ENCODE data around the gene ATP6V0D1. TPM values are rescaled to one million over a fixed set of nuclear protein-coding genes. Genes with fewer than 3 reads are reported as not detected.

ATP6V0D1 gene
- total RNA-seq, 2 donors from 2014 or later = 53.7 to 102 TPM

- Histone ChIP-seq H3K9me3 (no peaks in the 10 kb centered on the region), H3K4me1 (peaks cover 83% of the 10 kb centered on the region), H3K27ac (peak overlapping the region in 3 of 4 donors; percentile 22 to 56 (median 51)), H3K27me3 (no peaks in the 10 kb centered on the region), H3K36me3 (replicated peaks in 1 of 2; ENCODE audit: insufficient read depth in 1 of 2, low read depth in 2 of 2) (no peaks in the 10 kb centered on the region), H3K4me3 (no peak overlapping the region)
- TF ChIP-seq CTCF (IDR thresholded peaks at IDR 0.05) = no peak
- no peak for TF ChIP-seq POLR2A (IDR thresholded peaks at IDR 0.05)
- DNase-seq = peak in 2 of 4 donors; percentile 47 to 51
- 7 to 31% methylated on average over 2 to 3 of the region's 3 CpGs for WGBS, 2 donors
- intact Hi-C loops (cut with DNase I) = no loop called here
- no peak for ATAC-seq
Measured at GRCh38 chr16:67445441-67445912, 35.5 kb downstream of the ATP6V0D1 start.

- TF ChIP-seq CTCF (IDR thresholded peaks at IDR 0.05) (no peak), POLR2A (IDR thresholded peaks at IDR 0.05) (no peak)
- intact Hi-C loops (cut with DNase I) = no loop called here
- H3K36me3 ChIP-seq (replicated peaks in 1 of 2; ENCODE audit: insufficient read depth in 1 of 2, low read depth in 2 of 2) = no peaks in the 10 kb centered on the region
- no peak for DNase-seq
- no peaks in the 10 kb centered on the region for H3K9me3 ChIP-seq
- H3K27ac ChIP-seq = peak overlapping the region in 1 of 4 donors; percentile 22
- ATAC-seq = no peak
- no peaks in the 10 kb centered on the region for H3K27me3 ChIP-seq
- no peak overlapping the region for H3K4me3 ChIP-seq
- H3K4me1 ChIP-seq = peaks cover 79% of the 10 kb centered on the region
- WGBS, 2 donors = 89 to 93% methylated on average over 7 of the region's 7 CpGs
Measured at GRCh38 chr16:67445126-67445426, 35.9 kb downstream of the ATP6V0D1 start.

GRCh38 chr16:67444259-67445125, 36.5 kb downstream of the ATP6V0D1 start:
- no peak for ATAC-seq

GRCh38 chr16:67443265-67443664, 37.7 kb downstream of the ATP6V0D1 start:
- DNase-seq (peak in 2 of 4 donors; percentile 25 to 41), ATAC-seq (no peak)
- no peak overlapping the region for H3K4me3 ChIP-seq
- no peaks in the 10 kb centered on the region for H3K27me3 ChIP-seq
- TF ChIP-seq CTCF (IDR thresholded peaks at IDR 0.05) (no peak), POLR2A (IDR thresholded peaks at IDR 0.05) (no peak)
- intact Hi-C loops (cut with DNase I) = no loop called here
- 68 to 69% methylated on average over 5 to 6 of the region's 6 CpGs for WGBS, 2 donors
- peaks cover 4 to 11% of the 10 kb centered on the region in 2 donors for H3K36me3 ChIP-seq (replicated peaks in 1 of 2; ENCODE audit: insufficient read depth in 1 of 2, low read depth in 2 of 2)
- peaks cover 67% of the 10 kb centered on the region for H3K4me1 ChIP-seq
- H3K27ac ChIP-seq = peak overlapping the region in 3 of 4 donors; percentile 19 to 69 (median 24)
- no peaks in the 10 kb centered on the region for H3K9me3 ChIP-seq

More at GRCh38 chr16:67444259-67445125, 36.5 kb downstream of the ATP6V0D1 start:
- Histone ChIP-seq H3K9me3 (no peaks in the 10 kb centered on the region), H3K36me3 (replicated peaks in 1 of 2; ENCODE audit: insufficient read depth in 1 of 2, low read depth in 2 of 2) (peaks cover 0 to 1% of the 10 kb centered on the region in 2 donors), H3K27me3 (no peaks in the 10 kb centered on the region), H3K4me1 (peaks cover 73% of the 10 kb centered on the region), H3K4me3 (no peak overlapping the region), H3K27ac (no peak overlapping the region)
- no peak for DNase-seq
- no peak for TF ChIP-seq POLR2A (IDR thresholded peaks at IDR 0.05)
- no peak for TF ChIP-seq CTCF (IDR thresholded peaks at IDR 0.05)
- intact Hi-C loops (cut with DNase I) = no loop called here
- WGBS, 2 donors = 73 to 81% methylated on average over 14 to 22 of the region's 22 CpGs
